ENCODE data around the gene CREB3. TPM values are rescaled to one million over a fixed set of nuclear protein-coding genes. Genes with fewer than 3 reads are reported as not detected.

Gene CREB3
- total RNA-seq, 1 donor from 2014 or later, result 28.1 TPM

GRCh38 chr9:35738924-35739323, 6.5 kb downstream of the CREB3 start:
- TF ChIP-seq CTCF (IDR thresholded peaks at IDR 0.05), result no peak
- DNase-seq (no peak), ATAC-seq (no peak)
- H3K27ac ChIP-seq, result no peak overlapping the region
- peaks cover 8% of the 10 kb centered on the region for H3K4me1 ChIP-seq
- H3K36me3 ChIP-seq, result peaks cover 99% of the 10 kb centered on the region
- H3K9me3 ChIP-seq, result no peaks in the 10 kb centered on the region
- intact Hi-C loops (cut with DNase I), result no loop called here
- no peak overlapping the region for H3K4me3 ChIP-seq
- no peaks in the 10 kb centered on the region for H3K27me3 ChIP-seq (ENCODE audit: low read depth)

GRCh38 chr9:35740243-35740642, 7.8 kb downstream of the CREB3 start:
- DNase-seq (no peak), ATAC-seq (no peak)
- H3K27me3 ChIP-seq (ENCODE audit: low read depth), result no peaks in the 10 kb centered on the region
- H3K4me3 ChIP-seq, result no peak overlapping the region
- H3K36me3 ChIP-seq, result peaks cover 100% of the 10 kb centered on the region
- no peaks in the 10 kb centered on the region for H3K9me3 ChIP-seq
- intact Hi-C loops (cut with DNase I), result no loop called here
- TF ChIP-seq CTCF (IDR thresholded peaks at IDR 0.05), result no peak
- H3K4me1 ChIP-seq, result peaks cover 13% of the 10 kb centered on the region
- H3K27ac ChIP-seq, result no peak overlapping the region

- Histone ChIP-seq H3K27me3 (ENCODE audit: low read depth) (no peaks in the 10 kb centered on the region), H3K27ac (no peak overlapping the region), H3K4me1 (peaks cover 22% of the 10 kb centered on the region), H3K4me3 (no peak overlapping the region), H3K36me3 (peaks cover 88% of the 10 kb centered on the region), H3K9me3 (no peaks in the 10 kb centered on the region)
- no peak for DNase-seq
- ATAC-seq, result no peak
- no peak for TF ChIP-seq CTCF (IDR thresholded peaks at IDR 0.05)
- intact Hi-C loops (cut with DNase I), result no loop called here
These were observed 9.3 kb downstream of the CREB3 start for GRCh38 chr9:35741740-35742139.

GRCh38 chr9:35743452-35743851, 11.0 kb downstream of the CREB3 start:
- TF ChIP-seq CTCF (IDR thresholded peaks at IDR 0.05), result no peak
- no peak for ATAC-seq
- intact Hi-C loops (cut with DNase I), result no loop called here
- Histone ChIP-seq H3K9me3 (no peaks in the 10 kb centered on the region), H3K27me3 (ENCODE audit: low read depth) (no peaks in the 10 kb centered on the region), H3K27ac (no peak overlapping the region), H3K4me3 (no peak overlapping the region), H3K36me3 (peaks cover 71% of the 10 kb centered on the region), H3K4me1 (peaks cover 38% of the 10 kb centered on the region)
- no peak for DNase-seq

GRCh38 chr9:35743880-35744518, 11.5 kb downstream of the CREB3 start:
- peaks cover 38% of the 10 kb centered on the region for H3K4me1 ChIP-seq
- no peak for TF ChIP-seq CTCF (IDR thresholded peaks at IDR 0.05)
- no peak overlapping the region for H3K27ac ChIP-seq
- no peaks in the 10 kb centered on the region for H3K9me3 ChIP-seq
- H3K36me3 ChIP-seq, result peaks cover 65% of the 10 kb centered on the region
- no peak overlapping the region for H3K4me3 ChIP-seq
- H3K27me3 ChIP-seq (ENCODE audit: low read depth), result no peaks in the 10 kb centered on the region
- intact Hi-C loops (cut with DNase I), result no loop called here
- ATAC-seq (no peak), DNase-seq (no peak)

Data from lower lobe of right lung (tissue), 2 donors.